Activated naive CD8-positive, alpha-beta T cell treated with anti-CD3 and anti-CD28 coated beads for 36 hours (primary cell): ENCODE measurements around the gene VDAC1. TPM values are rescaled to one million over a fixed set of nuclear protein-coding genes. Genes with fewer than 3 reads are reported as not detected.
A peak's percentile ranks its signal among the peaks of the same experiment; 100 is the strongest.

ENCODE experiments used
- DNase-seq: peaks from one replicate; pipeline ENCODE4 v3.0.0; 2021
- H3K27ac Mint-ChIP-seq: one replicate; pipeline ENCODE4 v1.8.0; 2022; ENCODE audit warnings: mild to moderate bottlenecking, moderate library complexity, mixed read lengths
- H3K27me3 Mint-ChIP-seq: one replicate; pipeline ENCODE4 v1.8.0; 2022; ENCODE audit warnings: mild to moderate bottlenecking, mixed read lengths
- H3K36me3 Mint-ChIP-seq: one replicate; pipeline ENCODE4 v1.8.0; 2021; ENCODE audit warnings: mild to moderate bottlenecking, mixed read lengths
- H3K4me1 Mint-ChIP-seq: one replicate; pipeline ENCODE4 v1.8.0; 2021; ENCODE audit warnings: mixed read lengths
- H3K4me3 Mint-ChIP-seq: one replicate; pipeline ENCODE4 v1.8.0; 2022; ENCODE audit warnings: mild to moderate bottlenecking, moderate library complexity, mixed read lengths
- H3K9me3 Mint-ChIP-seq: one replicate; pipeline ENCODE4 v1.8.0; 2022; ENCODE audit warnings: mixed read lengths
- total RNA-seq, 2 experiments: library from RNA; stranded (reverse); gene quantifications; one replicate each; pipeline ENCODE4 v1.2.3, GENCODE V29; 2021

The VDAC1 gene, protein sequence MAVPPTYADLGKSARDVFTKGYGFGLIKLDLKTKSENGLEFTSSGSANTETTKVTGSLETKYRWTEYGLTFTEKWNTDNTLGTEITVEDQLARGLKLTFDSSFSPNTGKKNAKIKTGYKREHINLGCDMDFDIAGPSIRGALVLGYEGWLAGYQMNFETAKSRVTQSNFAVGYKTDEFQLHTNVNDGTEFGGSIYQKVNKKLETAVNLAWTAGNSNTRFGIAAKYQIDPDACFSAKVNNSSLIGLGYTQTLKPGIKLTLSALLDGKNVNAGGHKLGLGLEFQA
- 100 to 1,000 TPM; 539 to 540 TPM for total RNA-seq

- Mint-ChIP-seq H3K4me3 (peak within 1 kb of the TSS; percentile 91), H3K36me3 (peaks cover 51% of the 10 kb centered on the region), H3K27me3 (no peaks in the 10 kb centered on the region), H3K9me3 (no peaks in the 10 kb centered on the region), H3K27ac (peak within 1 kb of the TSS; percentile 94), H3K4me1 (peaks cover 37% of the 10 kb centered on the region)
- peak; percentile 88 for DNase-seq
Measured at GRCh38 chr5:134004626-134005416, at the start of gene VDAC1. Gene VDAC1 (minus strand): TSS chr5:134004975. CDS start chr5:133993012, 11,963 bp downstream.

- Mint-ChIP-seq H3K9me3 (no peaks in the 10 kb centered on the region), H3K27me3 (no peaks in the 10 kb centered on the region), H3K27ac (peak overlapping the region; percentile 67), H3K4me1 (peaks cover 47% of the 10 kb centered on the region), H3K4me3 (peak overlapping the region; percentile 14), H3K36me3 (no peaks in the 10 kb centered on the region)
- DNase-seq, result no peak
Measured at GRCh38 chr5:134053840-134054338, 49.1 kb upstream of the VDAC1 start.

- Mint-ChIP-seq H3K4me3 (peak overlapping the region; percentile 14), H3K27ac (peak overlapping the region; percentile 67), H3K9me3 (no peaks in the 10 kb centered on the region), H3K36me3 (no peaks in the 10 kb centered on the region), H3K4me1 (peaks cover 45% of the 10 kb centered on the region), H3K27me3 (no peaks in the 10 kb centered on the region)
- DNase-seq, result no peak
Measured at GRCh38 chr5:134053314-134053839, 48.6 kb upstream of the VDAC1 start.

- no peak for DNase-seq
- no peaks in the 10 kb centered on the region for H3K27me3 Mint-ChIP-seq
- H3K4me1 Mint-ChIP-seq, result peaks cover 53% of the 10 kb centered on the region
- H3K9me3 Mint-ChIP-seq, result no peaks in the 10 kb centered on the region
- no peak overlapping the region for H3K27ac Mint-ChIP-seq
- no peaks in the 10 kb centered on the region for H3K36me3 Mint-ChIP-seq
- no peak overlapping the region for H3K4me3 Mint-ChIP-seq
Measured at GRCh38 chr5:134051305-134051704, 46.5 kb upstream of the VDAC1 start.

GRCh38 chr5:134048864-134049263 lies 44.1 kb upstream of the VDAC1 start:
- Mint-ChIP-seq H3K27me3 (no peaks in the 10 kb centered on the region), H3K9me3 (no peaks in the 10 kb centered on the region), H3K36me3 (no peaks in the 10 kb centered on the region), H3K4me1 (peaks cover 46% of the 10 kb centered on the region), H3K27ac (no peak overlapping the region), H3K4me3 (no peak overlapping the region)
- no peak for DNase-seq

DNA sequence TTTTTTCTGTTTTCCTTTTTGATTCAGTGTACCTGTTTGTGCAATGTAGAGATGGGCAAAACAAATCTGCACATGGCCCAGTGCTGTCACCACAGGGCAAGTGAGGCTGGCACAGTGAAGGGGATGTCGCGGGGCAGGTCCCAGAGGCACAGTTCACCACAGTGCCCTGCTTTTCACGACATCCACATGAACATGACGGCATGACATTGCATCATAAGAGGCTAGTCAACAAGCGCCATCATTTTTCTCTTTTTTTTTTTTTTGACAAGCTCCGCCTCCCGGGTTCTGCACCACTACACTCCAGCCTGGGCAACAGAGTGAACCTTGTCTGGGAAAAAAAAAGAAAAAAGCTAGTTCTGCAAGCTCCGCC lies 42.9 kb upstream of the VDAC1 start:
- Mint-ChIP-seq H3K36me3 (no peaks in the 10 kb centered on the region), H3K27ac (no peak overlapping the region), H3K4me1 (peaks cover 41% of the 10 kb centered on the region), H3K9me3 (no peaks in the 10 kb centered on the region), H3K4me3 (no peak overlapping the region), H3K27me3 (no peaks in the 10 kb centered on the region)
- no peak for DNase-seq

DNA sequence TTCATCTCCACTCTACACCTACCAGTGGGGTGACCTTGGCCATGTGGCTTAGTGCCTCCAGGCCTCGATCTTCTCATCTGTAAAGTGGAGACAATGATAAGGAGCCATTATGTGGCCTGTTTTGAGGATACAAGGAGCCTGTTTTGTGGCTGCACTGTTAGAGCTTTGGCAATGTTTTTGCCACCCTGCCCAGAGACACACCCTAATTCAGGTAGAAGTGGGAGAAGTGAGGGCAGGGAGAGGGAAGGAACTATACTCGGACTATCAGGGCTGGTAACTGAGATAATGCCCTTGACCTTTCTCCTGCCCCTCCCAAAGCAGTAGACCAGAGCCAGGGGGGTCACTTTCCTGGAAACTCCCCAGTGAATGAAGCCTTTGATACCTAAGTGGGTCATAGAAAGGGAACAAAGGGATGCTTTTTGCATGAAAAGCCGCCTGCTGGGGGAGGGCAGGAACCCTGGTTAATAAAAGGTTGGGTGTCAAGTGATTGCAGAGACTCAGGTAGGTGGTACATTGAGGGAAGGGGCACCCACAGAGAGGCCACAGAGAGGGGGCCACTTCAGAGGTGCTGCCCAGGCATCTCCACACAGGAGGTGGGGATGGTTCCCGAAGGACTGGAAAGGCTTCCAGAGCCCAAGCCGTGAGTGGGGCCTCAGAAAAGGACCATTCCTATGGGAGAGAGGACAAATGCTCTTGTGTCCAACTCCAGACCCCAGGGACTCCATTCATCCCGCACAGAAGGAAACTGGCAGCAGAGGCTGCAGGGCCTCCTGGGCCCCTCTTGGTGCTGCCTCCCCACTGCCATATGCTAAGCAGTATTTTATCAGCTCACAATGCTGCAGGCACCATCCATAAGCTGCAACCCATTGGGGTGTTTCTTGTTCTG lies 42.3 kb upstream of the VDAC1 start:
- no peaks in the 10 kb centered on the region for H3K36me3 Mint-ChIP-seq
- no peak overlapping the region for H3K4me3 Mint-ChIP-seq
- peaks cover 41% of the 10 kb centered on the region for H3K4me1 Mint-ChIP-seq
- H3K9me3 Mint-ChIP-seq, result no peaks in the 10 kb centered on the region
- H3K27ac Mint-ChIP-seq, result no peak overlapping the region
- DNase-seq, result no peak
- H3K27me3 Mint-ChIP-seq, result no peaks in the 10 kb centered on the region

- no peak overlapping the region for H3K4me3 Mint-ChIP-seq
- H3K4me1 Mint-ChIP-seq, result peaks cover 39% of the 10 kb centered on the region
- H3K9me3 Mint-ChIP-seq, result no peaks in the 10 kb centered on the region
- no peak for DNase-seq
- H3K36me3 Mint-ChIP-seq, result no peaks in the 10 kb centered on the region
- H3K27ac Mint-ChIP-seq, result no peak overlapping the region
- no peaks in the 10 kb centered on the region for H3K27me3 Mint-ChIP-seq
Measured at GRCh38 chr5:134046330-134046729, 41.6 kb upstream of the VDAC1 start.

DNA sequence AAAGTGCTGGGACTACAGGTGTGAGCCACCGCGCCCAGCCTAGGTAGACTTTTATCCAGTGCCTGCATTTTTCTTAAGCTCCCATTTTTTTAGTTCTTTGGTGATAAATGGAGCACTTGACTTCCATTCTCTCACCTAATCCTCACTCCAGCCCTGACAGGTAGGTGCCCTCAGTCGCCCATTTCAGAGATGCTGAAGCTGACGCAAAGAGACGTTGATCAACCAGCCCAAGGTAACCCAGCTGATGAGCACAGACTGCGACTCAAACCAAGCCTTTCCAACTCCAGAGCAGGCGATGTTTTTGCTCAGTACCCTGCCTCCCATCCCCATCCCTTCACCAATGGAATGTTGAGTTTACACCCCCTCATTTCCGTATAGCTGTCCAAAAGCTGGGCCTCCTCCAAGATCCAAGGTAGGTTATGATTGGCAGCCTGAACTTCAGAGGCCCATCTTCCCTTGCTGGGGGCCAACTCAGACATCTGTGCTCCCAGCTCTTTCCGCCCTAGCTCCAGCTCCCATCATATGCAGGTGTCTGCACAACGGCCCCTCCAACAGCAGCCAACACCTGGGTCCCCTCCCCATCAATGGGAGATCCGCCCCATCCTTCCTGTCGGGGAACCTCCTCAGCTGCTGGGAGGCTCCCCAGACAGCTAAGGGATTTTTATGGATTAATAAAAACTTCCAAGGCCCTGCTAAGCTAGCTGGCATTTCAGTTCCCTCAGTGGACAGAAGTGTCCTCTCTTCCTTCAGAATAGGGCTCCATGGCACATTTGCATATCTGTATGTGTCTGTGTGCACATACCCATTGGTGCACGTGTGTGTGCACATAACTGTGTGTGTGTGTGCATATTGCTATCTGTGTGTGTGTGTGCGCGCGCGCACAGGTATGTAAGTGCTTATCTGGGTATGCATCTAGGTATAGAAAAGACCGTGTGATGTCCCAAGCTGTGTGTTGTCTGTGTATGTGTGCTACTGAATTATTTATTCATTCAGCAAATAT lies 39.3 kb upstream of the VDAC1 start:
- H3K4me3 Mint-ChIP-seq, result no peak overlapping the region
- DNase-seq, result no peak
- H3K27ac Mint-ChIP-seq, result no peak overlapping the region
- peaks cover 42% of the 10 kb centered on the region for H3K4me1 Mint-ChIP-seq
- no peaks in the 10 kb centered on the region for H3K36me3 Mint-ChIP-seq
- H3K9me3 Mint-ChIP-seq, result peaks cover 1% of the 10 kb centered on the region
- H3K27me3 Mint-ChIP-seq, result no peaks in the 10 kb centered on the region

GRCh38 chr5:134041570-134042411 lies 37.0 kb upstream of the VDAC1 start:
- Mint-ChIP-seq H3K36me3 (no peaks in the 10 kb centered on the region), H3K4me3 (no peak overlapping the region), H3K27me3 (no peaks in the 10 kb centered on the region), H3K27ac (no peak overlapping the region), H3K4me1 (peaks cover 38% of the 10 kb centered on the region), H3K9me3 (peaks cover 1% of the 10 kb centered on the region)
- peak; percentile 14 for DNase-seq

- no peak overlapping the region for H3K4me3 Mint-ChIP-seq
- H3K27me3 Mint-ChIP-seq, result no peaks in the 10 kb centered on the region
- H3K9me3 Mint-ChIP-seq, result peaks cover 1% of the 10 kb centered on the region
- no peak for DNase-seq
- no peaks in the 10 kb centered on the region for H3K36me3 Mint-ChIP-seq
- H3K27ac Mint-ChIP-seq, result no peak overlapping the region
- H3K4me1 Mint-ChIP-seq, result peaks cover 30% of the 10 kb centered on the region
Measured at GRCh38 chr5:134038138-134038537, 33.4 kb upstream of the VDAC1 start.

DNA sequence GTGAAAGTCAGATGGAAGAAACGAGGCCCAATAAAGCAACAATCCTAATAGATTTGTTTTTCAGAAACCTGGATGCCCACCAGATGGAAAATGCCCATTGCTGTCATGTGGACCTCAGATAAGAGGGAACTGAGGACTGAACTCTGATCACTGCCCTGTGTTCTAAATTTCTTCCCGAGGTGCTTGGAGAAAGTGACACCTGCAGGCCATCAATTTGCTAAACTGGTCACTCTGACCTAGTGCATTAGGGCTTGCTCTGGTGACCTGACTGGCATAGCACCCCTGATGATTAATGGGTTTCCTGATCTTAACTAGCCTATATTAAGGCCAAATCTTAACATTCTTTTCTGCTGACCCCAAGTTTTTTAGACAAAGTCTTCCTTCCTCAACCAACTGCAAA lies 32.4 kb upstream of the VDAC1 start:
- DNase-seq, result no peak
- no peaks in the 10 kb centered on the region for H3K27me3 Mint-ChIP-seq
- no peak overlapping the region for H3K27ac Mint-ChIP-seq
- H3K4me1 Mint-ChIP-seq, result peaks cover 21% of the 10 kb centered on the region
- H3K4me3 Mint-ChIP-seq, result no peak overlapping the region
- H3K36me3 Mint-ChIP-seq, result no peaks in the 10 kb centered on the region
- peaks cover 1% of the 10 kb centered on the region for H3K9me3 Mint-ChIP-seq

DNA sequence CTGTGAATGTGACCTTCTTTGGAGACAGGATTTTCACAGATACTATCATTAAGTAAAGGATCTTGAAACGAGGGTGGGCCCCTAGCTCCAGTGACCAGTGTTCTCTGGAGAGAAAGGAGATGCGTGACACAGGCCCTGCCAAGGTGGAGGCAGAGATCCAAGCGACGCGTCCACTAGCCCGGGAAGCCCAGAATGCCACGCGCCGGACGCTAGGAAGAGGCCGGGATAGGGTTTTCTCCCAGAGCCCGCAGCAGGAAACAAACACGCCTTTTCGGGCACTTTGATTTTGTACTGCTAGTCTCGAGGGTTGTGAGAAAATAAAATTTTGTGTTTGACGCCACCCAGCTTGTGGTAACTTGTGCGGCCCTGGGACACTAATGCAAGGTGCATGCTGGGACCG lies 29.6 kb upstream of the VDAC1 start:
- H3K36me3 Mint-ChIP-seq, result no peaks in the 10 kb centered on the region
- no peaks in the 10 kb centered on the region for H3K27me3 Mint-ChIP-seq
- peaks cover 5% of the 10 kb centered on the region for H3K4me1 Mint-ChIP-seq
- no peak overlapping the region for H3K4me3 Mint-ChIP-seq
- no peaks in the 10 kb centered on the region for H3K9me3 Mint-ChIP-seq
- no peak for DNase-seq
- no peak overlapping the region for H3K27ac Mint-ChIP-seq
